Stimulated activated CD4-positive, alpha-beta T cell treated with anti-CD3 and anti-CD28 coated beads, Interleukin-15, amount 100 ng/mL, for 24 hours (primary cell): Measurements from ENCODE around the gene PDE11A.
A peak's percentile ranks its signal among the peaks of the same experiment; 100 is the strongest.
"Not testable (repeated sequence)": the region's sequence is repeated elsewhere in the genome, so short reads cannot be mapped to it uniquely, and the experiment has no call there.

ENCODE experiments used
- DNase-seq: peaks from one replicate; pipeline ENCODE4 v3.0.0-alpha.2; 2020

The PDE11A gene

GRCh38 chr2:178006710-178007109 lies 65.9 kb downstream of the PDE11A start:
- DNase-seq: no peak

DNA sequence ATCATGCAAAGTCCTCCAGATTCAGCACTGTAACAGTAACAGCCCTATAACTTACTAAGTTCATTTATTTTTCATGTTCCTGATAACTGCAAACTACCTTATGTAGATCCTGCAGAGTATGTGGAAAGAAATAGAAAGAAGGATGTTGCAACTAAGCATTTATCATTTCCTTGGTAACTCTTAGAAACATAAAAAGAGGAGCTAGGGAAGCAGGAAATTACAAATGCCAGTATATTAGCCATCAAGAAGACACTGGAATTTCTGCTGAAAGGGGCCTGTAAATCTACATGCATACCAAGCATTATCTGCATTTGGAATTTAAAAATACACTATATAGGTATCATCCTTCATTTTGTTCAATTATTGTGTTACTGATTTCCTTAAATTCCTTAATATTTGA lies 66.8 kb downstream of the PDE11A start:
- DNase-seq: no peak

- DNase-seq: no peak
Observed at GRCh38 chr2:178002038-178002437, 70.5 kb downstream of the PDE11A start.

- DNase-seq: no peak
Observed at GRCh38 chr2:177998996-177999395, 73.6 kb downstream of the PDE11A start.

- DNase-seq: no peak
Observed at GRCh38 chr2:177998006-177998405, 74.6 kb downstream of the PDE11A start.

- no peak for DNase-seq
Observed at GRCh38 chr2:177992992-177993391, 79.6 kb downstream of the PDE11A start.

- DNase-seq: no peak
Observed at GRCh38 chr2:177989029-177989885, 83.3 kb downstream of the PDE11A start.

DNA sequence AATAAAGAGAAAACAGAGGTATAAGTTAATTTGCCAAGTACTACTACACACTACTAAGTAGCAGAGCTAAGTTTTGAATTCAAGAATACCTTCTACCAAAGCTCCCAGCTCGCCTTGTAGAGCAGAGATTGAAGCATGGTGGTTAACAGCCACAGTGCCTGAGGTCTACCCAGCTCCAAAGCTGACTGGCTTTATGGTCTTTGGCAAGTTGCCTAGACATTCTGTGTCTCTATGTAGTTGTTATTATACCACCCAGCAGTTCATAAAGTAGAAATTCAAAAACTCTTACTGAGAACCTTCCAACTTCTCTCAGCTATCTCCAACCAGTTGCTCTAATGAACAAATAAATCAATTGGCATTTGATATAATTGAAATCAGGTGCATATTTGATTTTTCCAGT lies 87.8 kb downstream of the PDE11A start:
- no peak for DNase-seq

DNA sequence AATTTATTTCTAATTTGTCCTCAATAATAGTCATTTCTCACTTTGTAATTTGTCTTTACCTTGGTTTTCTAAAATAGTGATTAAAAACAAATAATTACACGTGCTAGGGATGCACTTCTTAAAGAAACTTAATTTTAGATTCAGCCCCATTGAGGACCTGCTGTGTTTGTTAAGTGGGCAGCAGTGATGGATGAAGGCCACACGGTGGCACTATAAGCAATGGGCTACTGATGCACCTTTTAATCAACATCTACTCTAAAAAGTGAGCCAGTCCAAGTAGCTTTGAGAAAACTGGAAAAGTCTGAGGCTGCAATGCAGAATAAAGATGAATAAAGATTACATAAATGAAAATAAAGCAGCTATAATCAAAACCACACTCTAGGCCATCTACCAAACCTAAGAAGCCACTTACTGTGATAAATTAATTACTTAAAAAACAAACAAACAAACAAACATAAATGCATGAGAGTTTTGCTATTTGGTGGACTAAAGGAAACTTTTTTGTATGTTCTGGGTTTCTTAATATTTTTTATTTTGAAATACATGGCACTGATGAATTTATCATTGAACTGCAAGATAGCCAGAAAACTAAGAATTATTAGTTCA lies 89.3 kb downstream of the PDE11A start:
- peak; percentile 28 for DNase-seq

- no peak for DNase-seq
Observed at GRCh38 chr2:177972782-177973181, 99.8 kb downstream of the PDE11A start.

DNA sequence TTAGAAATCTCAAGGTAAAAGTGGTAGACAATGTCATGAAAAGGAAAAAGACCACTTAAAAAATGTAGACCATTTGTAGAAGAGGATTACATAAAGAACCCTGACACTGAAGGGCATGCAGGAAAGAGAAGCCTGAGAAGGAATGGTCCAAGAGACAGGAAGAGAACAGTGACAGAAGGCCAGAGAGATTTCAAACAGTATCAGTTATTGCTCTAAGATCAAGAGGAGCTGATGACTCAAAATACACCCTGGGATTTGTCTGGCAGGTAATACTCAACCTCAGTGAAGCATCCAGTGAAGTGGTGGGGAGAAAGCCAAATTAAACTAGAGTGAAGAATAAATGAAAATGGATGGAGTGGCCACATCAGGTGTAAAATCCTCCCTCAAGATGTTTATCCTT lies 100.5 kb downstream of the PDE11A start:
- no peak for DNase-seq

DNA sequence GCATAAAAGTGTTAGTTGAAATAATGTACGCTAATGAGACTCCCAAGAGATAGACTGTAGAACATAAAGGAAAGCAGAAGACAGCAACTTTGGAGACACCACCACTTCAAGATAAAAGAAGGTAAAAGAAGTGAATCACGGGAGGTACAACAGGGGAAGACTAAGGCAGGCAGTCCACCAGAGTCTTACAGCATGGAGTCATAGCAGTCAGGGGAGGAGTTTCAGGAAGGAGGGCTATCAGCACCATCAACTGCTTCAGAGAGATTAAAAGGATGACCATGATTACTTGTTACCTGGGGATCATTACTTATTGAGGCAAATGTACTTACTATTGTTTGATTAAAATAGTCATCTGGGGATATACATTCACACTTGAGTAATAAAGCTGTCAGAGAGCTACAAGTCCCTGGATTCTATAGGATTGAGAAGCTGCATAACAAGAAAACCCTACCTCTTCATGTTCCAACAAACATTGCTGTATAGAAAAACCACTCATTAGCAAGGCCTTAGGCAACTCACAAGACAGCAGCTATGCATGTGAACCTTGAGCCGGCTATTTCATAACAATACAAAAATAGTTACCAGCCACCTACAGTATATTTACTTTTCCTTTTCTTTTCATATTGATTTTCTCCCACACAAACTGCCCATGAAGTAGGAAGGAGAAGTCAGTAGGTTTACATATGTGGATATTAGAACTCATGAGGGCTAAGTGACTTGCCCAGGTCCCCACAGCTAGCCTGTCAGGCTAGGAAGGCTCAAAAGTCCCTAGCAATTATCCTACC lies 101.7 kb downstream of the PDE11A start:
- no peak for DNase-seq

GRCh38 chr2:177964892-177965291 lies 107.7 kb downstream of the PDE11A start:
- no peak for DNase-seq

- DNase-seq: no peak
Observed at GRCh38 chr2:177952151-177952550, 120.4 kb downstream of the PDE11A start.

- DNase-seq: not testable (repeated sequence)
Observed at GRCh38 chr2:177947598-177947997, 125.0 kb downstream of the PDE11A start.

DNA sequence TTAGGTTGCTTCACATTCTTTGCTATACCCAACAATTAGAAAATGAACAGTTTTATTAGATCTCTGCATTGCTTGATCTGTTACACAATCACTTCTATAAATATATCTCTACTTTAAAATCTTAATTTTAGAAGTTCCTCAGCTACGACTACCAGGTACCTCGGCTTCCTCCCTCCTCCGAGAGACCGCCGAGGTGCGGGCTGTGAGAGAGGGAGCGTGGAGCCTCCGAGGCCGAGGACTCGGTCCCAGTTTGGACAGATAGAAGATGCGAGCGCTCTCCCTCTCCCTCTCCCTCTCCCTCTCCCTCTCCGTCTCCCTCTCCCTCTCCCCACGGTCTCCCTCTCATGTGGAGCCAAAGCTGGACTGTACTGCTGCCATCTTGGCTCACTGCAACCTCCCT lies 128.0 kb downstream of the PDE11A start:
- not testable (repeated sequence) for DNase-seq

- no peak for DNase-seq
Observed at GRCh38 chr2:177942731-177943130, 129.8 kb downstream of the PDE11A start.

DNA sequence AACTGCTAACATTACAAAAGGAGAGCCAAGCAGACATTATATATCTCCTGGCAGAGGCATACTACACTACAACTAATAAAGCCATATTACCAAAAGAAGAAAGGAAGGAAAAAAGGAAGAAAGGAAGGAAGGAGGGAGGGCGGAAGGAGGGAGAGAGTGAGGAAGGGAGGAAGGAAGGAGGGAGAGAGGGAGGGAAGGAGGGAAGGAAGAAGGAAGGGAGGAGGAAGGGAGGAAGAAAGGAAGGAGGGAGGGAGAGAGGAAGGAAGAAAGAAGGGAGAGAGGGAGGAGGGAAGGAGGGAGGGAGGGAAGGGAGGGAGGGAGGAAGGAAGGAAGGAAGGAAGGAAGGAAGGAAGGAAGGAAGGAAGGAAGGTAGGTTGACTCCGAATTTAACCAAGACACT lies 133.4 kb downstream of the PDE11A start:
- DNase-seq: no peak

- no peak for DNase-seq
Observed at GRCh38 chr2:177930916-177931315, 141.7 kb downstream of the PDE11A start.

GRCh38 chr2:177929662-177930522 lies 142.7 kb downstream of the PDE11A start:
- DNase-seq: no peak

DNA sequence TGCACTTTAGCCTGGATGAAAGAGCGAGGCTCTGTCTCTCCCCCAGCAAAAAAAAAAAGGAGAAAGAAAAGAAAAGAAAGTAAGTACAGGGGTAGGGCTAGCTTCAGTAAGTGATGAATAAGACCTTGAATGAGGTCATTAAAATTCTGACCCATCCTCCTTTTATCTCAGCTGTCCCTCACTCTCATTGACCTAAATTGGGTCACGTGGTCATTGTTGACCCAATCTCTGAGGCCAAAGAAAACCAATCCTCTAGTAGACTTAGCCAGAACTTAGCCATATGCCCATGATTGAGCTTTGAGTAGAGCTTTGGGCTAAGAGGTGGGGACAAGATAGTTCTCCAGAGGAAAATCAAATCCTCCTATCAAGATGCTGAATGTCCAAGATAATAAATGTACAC lies 149.3 kb downstream of the PDE11A start:
- DNase-seq: no peak

GRCh38 chr2:177921726-177922125 lies 150.9 kb downstream of the PDE11A start:
- no peak for DNase-seq

DNA sequence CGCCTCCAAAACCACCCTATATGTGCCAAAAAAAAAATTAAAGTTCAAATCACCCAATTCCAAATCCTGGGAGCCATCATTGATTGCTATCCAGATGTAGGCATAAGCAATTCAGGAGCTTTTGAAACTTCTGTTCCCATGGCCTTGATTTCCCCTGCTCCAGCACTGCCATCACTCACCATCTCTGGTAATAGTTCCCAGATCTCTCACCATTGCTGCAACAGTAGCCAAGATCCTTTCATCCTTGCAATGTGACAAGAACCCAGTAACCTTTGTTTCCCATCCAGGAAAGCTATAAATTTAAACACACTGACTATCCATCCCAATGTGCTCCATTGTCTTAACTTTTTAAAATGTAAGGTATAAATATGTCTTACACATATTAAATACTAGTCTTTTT lies 155.4 kb downstream of the PDE11A start:
- DNase-seq: no peak
